GM10248 (cell line): ENCODE results near the gene HOXB8.

ENCODE experiments used
- CTCF ChIA-PET: fragments of 300-600 bp; sonication (Branson Sonifier 250); formaldehyde crosslinking; extraction: SDS; loops from one replicate; lab custom pipeline; 2021; ENCODE audit warnings: antibody characterized with exemption; lab: Yijun Ruan, JAX
- POLR2A ChIA-PET: fragments of 350-650 bp; sonication (Branson Sonifier 250); formaldehyde crosslinking; extraction: SDS; loops from one replicate; lab custom pipeline; 2020; ENCODE audit warnings: antibody characterized with exemption; lab: Yijun Ruan, JAX
- DNase-seq: peaks from one replicate; pipeline ENCODE4 v3.0.0; 2012; ENCODE audit errors: extremely low spot score
- TF ChIP-seq, protein P1 (sequence below): IDR thresholded peaks from 2 replicates; pipeline ENCODE4 v1.5.1; 2012; ENCODE audit warnings: mild to moderate bottlenecking, low read depth; ENCODE audit errors: extremely low read depth, missing control alignments, control extremely low read depth

HOXB8 gene

DNA sequence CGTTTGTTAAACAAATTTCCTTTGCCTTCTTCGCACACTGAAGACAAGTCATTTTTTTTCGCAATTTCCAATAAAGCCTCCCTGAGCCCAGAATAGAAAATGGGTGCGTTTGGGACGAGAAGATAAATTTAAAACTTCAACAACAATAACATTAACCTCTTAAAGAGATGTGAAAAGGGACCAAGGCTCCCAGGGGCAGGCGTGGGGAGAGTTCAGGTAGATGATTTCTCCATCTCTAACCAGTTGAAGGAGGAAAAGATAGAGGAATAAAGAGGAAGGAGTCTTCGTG is 35.7 kb downstream of the HOXB8 start:
- POLR2A ChIA-PET, result interaction anchor here (0.7 kb wide), 1 partner anchor 537 kb away, joined by 5 read pairs; no protein-coding TSS in a partner anchor
- no peak for DNase-seq
- TF ChIP-seq, protein P1, sequence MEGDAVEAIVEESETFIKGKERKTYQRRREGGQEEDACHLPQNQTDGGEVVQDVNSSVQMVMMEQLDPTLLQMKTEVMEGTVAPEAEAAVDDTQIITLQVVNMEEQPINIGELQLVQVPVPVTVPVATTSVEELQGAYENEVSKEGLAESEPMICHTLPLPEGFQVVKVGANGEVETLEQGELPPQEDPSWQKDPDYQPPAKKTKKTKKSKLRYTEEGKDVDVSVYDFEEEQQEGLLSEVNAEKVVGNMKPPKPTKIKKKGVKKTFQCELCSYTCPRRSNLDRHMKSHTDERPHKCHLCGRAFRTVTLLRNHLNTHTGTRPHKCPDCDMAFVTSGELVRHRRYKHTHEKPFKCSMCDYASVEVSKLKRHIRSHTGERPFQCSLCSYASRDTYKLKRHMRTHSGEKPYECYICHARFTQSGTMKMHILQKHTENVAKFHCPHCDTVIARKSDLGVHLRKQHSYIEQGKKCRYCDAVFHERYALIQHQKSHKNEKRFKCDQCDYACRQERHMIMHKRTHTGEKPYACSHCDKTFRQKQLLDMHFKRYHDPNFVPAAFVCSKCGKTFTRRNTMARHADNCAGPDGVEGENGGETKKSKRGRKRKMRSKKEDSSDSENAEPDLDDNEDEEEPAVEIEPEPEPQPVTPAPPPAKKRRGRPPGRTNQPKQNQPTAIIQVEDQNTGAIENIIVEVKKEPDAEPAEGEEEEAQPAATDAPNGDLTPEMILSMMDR, result no peak
- CTCF ChIA-PET, result interaction anchor here (1.2 to 3.7 kb wide), 3 partner anchors 9 to 243 kb away, joined by 3 to 13 read pairs (median 6); no protein-coding TSS in a partner anchor

DNA sequence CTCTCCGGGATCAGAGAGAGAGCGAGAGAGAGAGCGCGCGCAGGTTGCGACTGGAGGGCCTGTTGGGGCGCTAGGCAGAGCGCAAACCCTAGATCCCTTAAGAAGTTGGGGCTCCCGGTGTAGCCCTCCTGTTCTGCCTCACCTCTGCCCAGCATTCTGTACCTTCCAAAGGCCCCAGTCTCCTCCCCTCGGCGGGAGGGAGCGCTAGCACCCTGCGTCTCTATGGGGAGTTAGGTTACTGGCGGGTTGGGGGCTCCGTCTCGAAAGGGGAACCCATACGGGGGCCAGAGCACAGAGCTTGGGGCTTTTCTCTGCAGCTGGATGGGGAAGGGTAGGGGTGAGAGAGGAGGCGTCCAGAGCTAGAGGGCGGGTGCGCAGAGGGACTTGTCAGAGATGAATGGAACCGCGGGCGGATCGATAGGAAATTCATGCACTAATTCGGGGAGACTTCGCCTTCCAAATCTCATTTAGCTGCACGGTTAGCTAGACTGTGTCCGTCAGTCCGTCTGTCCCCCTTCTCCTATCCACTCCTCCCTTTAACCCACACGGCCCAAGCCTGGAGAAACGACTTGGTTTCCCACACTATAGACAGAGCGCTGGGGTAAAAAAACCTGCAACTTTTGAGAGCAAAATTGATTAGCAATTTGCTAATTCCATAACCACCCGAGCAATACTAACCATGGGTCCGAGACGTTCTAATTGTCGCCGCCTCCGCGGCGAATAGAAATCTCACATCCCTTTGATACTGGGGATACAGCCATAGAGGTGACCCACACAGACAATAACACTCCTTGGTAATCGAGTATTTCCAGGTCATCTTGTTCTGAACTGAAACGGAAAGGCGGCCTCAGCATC is 36.2 kb downstream of the HOXB8 start:
- ChIA-PET CTCF (interaction anchor here (1.2 to 3.7 kb wide), 4 partner anchors 9 to 243 kb away, joined by 3 to 13 read pairs (median 6); no protein-coding TSS in a partner anchor), POLR2A (no interaction called here)
- no peak for DNase-seq
- TF ChIP-seq, protein P1, result peak; percentile 12

DNA sequence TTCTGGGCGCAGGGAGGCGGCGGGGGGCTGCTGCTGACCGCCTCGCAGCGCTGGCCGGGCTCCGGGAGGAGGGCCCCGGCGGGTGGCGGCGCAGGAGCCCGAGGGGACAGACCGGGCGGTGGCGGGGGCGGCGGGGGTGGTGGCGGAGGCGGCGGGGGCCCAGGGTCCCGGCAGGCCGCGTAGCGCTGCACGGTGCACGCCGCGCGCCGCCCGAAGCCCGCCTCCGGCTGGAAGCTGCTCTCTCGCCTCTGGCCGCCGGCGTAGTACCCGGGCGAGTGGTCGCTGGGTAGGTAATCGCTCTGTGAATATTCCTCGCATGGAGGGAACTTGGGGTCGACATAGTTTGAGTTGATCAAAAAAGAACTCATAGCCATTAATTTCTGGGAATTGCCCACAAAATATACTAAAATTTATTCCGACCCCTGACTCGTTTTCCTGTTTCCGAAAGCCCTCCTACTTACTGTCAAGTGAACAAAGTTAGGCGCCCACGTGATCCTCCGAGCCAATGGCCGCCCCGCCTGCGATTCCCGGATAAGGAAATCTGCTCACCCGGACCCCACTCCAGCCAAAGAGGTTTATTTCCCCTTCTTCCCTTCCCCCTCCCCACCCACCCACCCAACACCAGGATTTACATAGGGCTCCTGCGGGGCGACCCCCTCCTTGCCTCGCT is 37.0 kb downstream of the HOXB8 start, which contains the start of gene HOXB4:
TSS of gene HOXB4 (minus strand) at position 405 of the 670 bp plus-strand sequence. CDS start at position 374, 31 bp downstream.
- ChIA-PET CTCF (interaction anchor here (1.2 to 3.7 kb wide), 4 partner anchors 10 to 242 kb away, joined by 3 to 13 read pairs (median 6); no protein-coding TSS in a partner anchor), POLR2A (interaction anchor here (0.7 kb wide), 1 partner anchor 493 kb away, joined by 3 read pairs; no protein-coding TSS in a partner anchor)
- DNase-seq, result peak; percentile 76
- TF ChIP-seq, protein P1, result no peak

DNA sequence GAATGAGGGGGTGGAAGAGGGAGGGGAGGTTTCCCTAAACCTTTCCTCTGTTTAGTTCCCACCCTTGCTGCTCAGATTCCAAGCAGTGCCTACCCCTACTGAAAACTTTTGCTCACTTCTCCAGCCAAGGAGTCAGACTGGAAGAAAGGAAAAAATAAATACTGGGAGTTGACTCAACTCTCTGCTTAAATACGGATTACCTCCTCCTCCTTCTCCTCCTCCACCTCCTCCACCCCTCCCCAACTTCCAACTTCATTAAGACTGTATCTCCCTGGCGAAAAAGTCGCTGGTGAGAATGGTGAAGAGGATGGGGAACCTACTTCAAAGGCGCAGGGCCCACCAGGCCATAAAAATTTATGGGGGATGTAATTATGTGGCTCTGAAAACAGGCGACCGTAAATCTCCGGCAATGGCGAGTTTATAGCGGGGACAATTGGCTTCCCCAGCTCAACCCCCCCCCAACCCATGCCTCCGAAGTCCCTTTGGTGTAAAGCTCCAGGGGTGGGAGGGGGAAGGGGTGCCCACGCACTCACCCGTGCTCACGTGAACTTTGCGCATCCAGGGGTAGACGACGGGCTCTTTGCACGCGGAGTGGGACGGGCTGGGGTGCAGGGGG is 37.7 kb downstream of the HOXB8 start:
- POLR2A ChIA-PET, result interaction anchor here (0.7 kb wide), 1 partner anchor 492 kb away, joined by 3 read pairs; no protein-coding TSS in a partner anchor
- DNase-seq, result no peak
- CTCF ChIA-PET, result interaction anchor here (1.5 to 3.7 kb wide), 2 partner anchors 10 to 11 kb away, joined by 5 to 13 read pairs; no protein-coding TSS in a partner anchor
- TF ChIP-seq, protein P1, result no peak

DNA sequence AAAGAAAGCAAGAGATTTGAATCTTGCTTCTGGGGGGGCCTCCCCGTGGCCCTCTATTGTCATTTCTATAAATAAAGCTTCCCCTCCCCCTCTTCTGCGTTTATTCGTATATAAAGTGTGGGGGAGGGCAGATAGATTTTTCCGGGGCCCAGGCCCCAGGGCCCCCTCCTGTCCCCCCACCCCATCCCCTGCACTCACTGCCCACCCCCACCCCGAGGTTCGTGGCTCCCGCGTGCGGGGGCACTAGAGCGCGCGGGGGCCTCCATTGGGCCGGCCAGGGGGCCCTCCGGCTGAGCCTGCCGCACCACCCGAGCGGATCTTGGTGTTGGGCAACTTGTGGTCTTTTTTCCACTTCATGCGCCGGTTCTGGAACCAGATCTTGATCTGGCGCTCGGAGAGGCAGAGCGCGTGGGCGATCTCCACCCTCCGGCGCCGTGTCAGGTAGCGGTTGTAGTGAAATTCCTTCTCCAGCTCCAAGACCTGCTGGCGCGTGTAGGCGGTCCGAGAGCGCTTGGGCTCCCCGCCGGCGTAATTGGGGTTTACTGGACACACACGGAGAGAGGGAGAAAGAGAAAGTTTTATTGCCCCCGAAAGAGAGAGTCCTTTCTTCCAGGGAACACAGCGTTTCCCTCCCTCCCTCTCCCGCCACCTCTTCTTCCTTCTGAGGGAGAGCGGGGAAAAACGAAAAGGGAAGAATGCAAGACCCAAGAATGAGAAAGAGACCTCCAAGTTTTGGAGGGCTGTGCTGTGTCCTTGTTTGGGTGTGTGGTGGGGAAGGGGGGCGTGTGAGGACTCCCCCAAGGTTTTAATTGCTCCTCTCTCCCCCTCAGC is 38.4 kb downstream of the HOXB8 start:
- DNase-seq, result no peak
- CTCF ChIA-PET, result interaction anchor here (1.5 kb wide), 1 partner anchor 9 kb away, joined by 5 read pairs; no protein-coding TSS in a partner anchor
- POLR2A ChIA-PET, result no interaction called here
- TF ChIP-seq, protein P1, result no peak
